Tibial nerve (tissue), 4 donors: Measurements from ENCODE around the gene CDCP2. TPM values are rescaled to one million over a fixed set of nuclear protein-coding genes. Genes with fewer than 3 reads are reported as not detected.

ENCODE experiments used
- DNase-seq, 2 donors: peaks; one replicate each; pipeline ENCODE4 v3.0.0-alpha.2; 2019; ENCODE audit warnings: low spot score in 2 of 2
- H3K27ac ChIP-seq, 4 donors: fragments of 200-600 bp; sonication (generic) in 3 of 4; one replicate each; pipeline ENCODE4 v1.5.1; 2017 to 2019; ENCODE audit warnings: mild to moderate bottlenecking in 1 of 4
- H3K27me3 ChIP-seq, 2 donors: fragments of 200-600 bp; sonication (generic) in 1 of 2; one replicate each; pipeline versions ENCODE4 v1.5.1 to v1.6.0; 2017 to 2019
- H3K36me3 ChIP-seq, 3 donors: fragments of 200-600 bp; sonication (generic); one replicate each; pipeline ENCODE4 v1.5.1; 2018 to 2019
- H3K4me1 ChIP-seq, 4 donors: fragments of 200-600 bp; sonication (generic) in 3 of 4; one replicate each; pipeline ENCODE4 v1.5.1; 2017 to 2019
- H3K4me3 ChIP-seq, 4 donors: fragments of 200-600 bp; sonication (generic) in 3 of 4; one replicate each; pipeline ENCODE4 v1.5.1; 2017 to 2019; ENCODE audit warnings: mild to moderate bottlenecking in 1 of 4, moderate library complexity in 1 of 4
- H3K9me3 ChIP-seq, 4 donors: fragments of 200-600 bp; sonication (generic) in 3 of 4; one replicate each; pipeline ENCODE4 v1.5.1; 2017 to 2019
- CTCF ChIP-seq, 5 experiments: fragments of 200-600 bp in 3 of 5; fragments of 450-650 bp in 2 of 5; sonication (generic) in 3 of 5; IDR thresholded peaks; one replicate each; pipeline ENCODE4 v1.5.1; 2016 to 2019; ENCODE audit warnings: antibody characterized with exemption in 5 of 5, mild to moderate bottlenecking in 3 of 5, moderate library complexity in 2 of 5
- EP300 ChIP-seq, 2 donors: sonication (generic); formaldehyde crosslinking; IDR thresholded peaks; one replicate each; pipeline ENCODE4 v1.6.1; 2017; ENCODE audit warnings: antibody characterized with exemption in 2 of 2, mild to moderate bottlenecking in 1 of 2
- POLR2A ChIP-seq, 2 donors: fragments of 450-650 bp; IDR thresholded peaks; one replicate each; pipeline ENCODE4 v1.6.1; 2017; ENCODE audit warnings: antibody characterized with exemption in 2 of 2, mild to moderate bottlenecking in 2 of 2, moderate library complexity in 2 of 2
- WGBS, 2 donors: methylation state at CpG; one replicate each; pipeline ENCODE4 v1.1.5; 2018; 5-methylcytosine and 5-hydroxymethylcytosine counted together
- total RNA-seq, 4 donors: library from RNA; depleted of rRNA; stranded (reverse); fragments of >200 nt; gene quantifications; one replicate each; pipeline ENCODE4 v1.1.0, GENCODE V29; 2016

The CDCP2 gene
- total RNA-seq, 4 donors from 2014 or later, result 0.30 to 0.44 TPM; not detected in 2

GRCh38 chr1:54138994-54139393, 13.8 kb downstream of the CDCP2 start:
- TF ChIP-seq POLR2A (IDR thresholded peaks at IDR 0.05) (no peak), EP300 (IDR thresholded peaks at IDR 0.05) (no peak), CTCF (IDR thresholded peaks at IDR 0.05) (no peak)
- no peaks in the 10 kb centered on the region for H3K36me3 ChIP-seq
- H3K27me3 ChIP-seq, result no peaks in the 10 kb centered on the region
- peaks cover 0 to 3% (median 0%) of the 10 kb centered on the region in 4 donors for H3K4me1 ChIP-seq
- no peak overlapping the region for H3K4me3 ChIP-seq
- no peak overlapping the region for H3K27ac ChIP-seq
- H3K9me3 ChIP-seq, result no peaks in the 10 kb centered on the region
- WGBS, 2 donors, result 100% methylated on average over 1 of the region's 1 CpG
- no peak for DNase-seq

DNA sequence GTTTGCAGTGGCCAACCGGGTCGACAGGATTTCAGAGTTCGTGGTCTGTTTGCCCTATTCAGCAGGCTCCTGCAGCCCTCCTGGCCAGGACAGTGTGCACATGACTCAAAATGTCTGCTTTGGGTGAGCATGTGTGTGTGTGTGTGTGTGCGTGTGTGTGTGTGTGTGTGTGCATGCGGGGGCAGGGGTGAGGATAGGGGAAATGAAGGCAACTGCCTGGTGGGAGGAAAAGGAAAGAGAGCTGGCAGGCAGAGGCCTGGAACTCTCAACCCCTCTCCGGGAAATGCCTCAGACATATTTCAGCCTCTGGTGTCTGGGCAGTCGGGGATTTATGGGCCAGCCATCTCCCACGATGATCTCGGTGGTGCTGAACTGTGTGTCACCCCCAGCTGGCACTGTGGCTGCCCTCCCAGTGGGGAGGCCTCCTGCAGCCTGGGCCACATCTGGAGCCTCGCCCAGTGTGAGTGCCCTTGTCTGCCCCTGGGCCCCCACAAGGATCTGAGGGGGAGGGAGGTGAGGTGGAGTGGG, 15.2 kb downstream of the CDCP2 start:
- Histone ChIP-seq H3K27ac (no peak overlapping the region), H3K36me3 (no peaks in the 10 kb centered on the region), H3K9me3 (no peaks in the 10 kb centered on the region), H3K4me1 (peaks cover 0 to 3% (median 0%) of the 10 kb centered on the region in 4 donors), H3K27me3 (no peaks in the 10 kb centered on the region), H3K4me3 (no peak overlapping the region)
- WGBS, 2 donors, result 25 to 29% methylated on average over 10 of the region's 10 CpGs
- no peak for DNase-seq
- TF ChIP-seq POLR2A (IDR thresholded peaks at IDR 0.05) (no peak), EP300 (IDR thresholded peaks at IDR 0.05) (no peak), CTCF (IDR thresholded peaks at IDR 0.05) (no peak)

- Histone ChIP-seq H3K4me1 (peaks cover 0 to 3% (median 0%) of the 10 kb centered on the region in 4 donors), H3K36me3 (no peaks in the 10 kb centered on the region), H3K27me3 (no peaks in the 10 kb centered on the region), H3K4me3 (no peak overlapping the region), H3K27ac (no peak overlapping the region), H3K9me3 (no peaks in the 10 kb centered on the region)
- no peak for TF ChIP-seq CTCF (IDR thresholded peaks at IDR 0.05)
- TF ChIP-seq EP300 (IDR thresholded peaks at IDR 0.05), result no peak
- no peak for DNase-seq
- WGBS, 2 donors, result 63 to 75% methylated on average over 7 of the region's 7 CpGs
Measured at GRCh38 chr1:54136963-54137533, 15.8 kb downstream of the CDCP2 start.

DNA sequence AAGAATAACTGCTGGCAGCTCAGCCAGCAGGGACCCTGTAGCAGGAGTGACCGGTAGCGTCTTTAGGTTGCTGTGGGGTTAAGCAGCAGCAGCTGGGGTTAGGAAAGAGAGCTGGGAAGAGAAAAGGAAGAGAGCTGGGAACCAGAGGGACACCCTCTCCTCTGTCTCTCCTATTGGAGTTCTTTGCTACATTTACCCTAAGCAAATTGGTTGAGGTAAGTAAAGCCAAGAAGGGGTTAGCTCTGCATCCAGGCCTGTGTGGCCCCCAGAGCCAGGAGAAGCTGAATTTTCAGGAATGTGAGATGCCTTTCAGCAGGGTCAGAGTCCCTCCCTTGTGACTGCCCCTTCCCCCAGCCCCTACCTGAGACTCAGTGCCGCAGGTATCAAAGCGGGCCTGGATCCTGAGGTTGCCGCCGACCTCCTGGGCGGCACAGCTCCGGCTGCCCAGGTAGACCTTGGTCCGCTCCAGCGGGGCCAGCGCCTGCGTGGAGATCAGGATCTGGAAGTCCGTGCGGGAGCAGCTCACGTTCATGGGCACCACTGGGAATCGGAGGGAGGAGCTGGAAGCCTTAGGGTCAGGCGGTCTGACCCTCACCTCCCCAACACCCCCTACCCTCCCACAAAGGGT, 16.4 kb downstream of the CDCP2 start:
- H3K27me3 ChIP-seq, result no peaks in the 10 kb centered on the region
- no peak overlapping the region for H3K27ac ChIP-seq
- peaks cover 0 to 3% (median 0%) of the 10 kb centered on the region in 4 donors for H3K4me1 ChIP-seq
- DNase-seq, result no peak
- no peak overlapping the region for H3K4me3 ChIP-seq
- no peaks in the 10 kb centered on the region for H3K36me3 ChIP-seq
- H3K9me3 ChIP-seq, result no peaks in the 10 kb centered on the region
- no peak for TF ChIP-seq CTCF (IDR thresholded peaks at IDR 0.05)
- no peak for TF ChIP-seq POLR2A (IDR thresholded peaks at IDR 0.05)
- TF ChIP-seq EP300 (IDR thresholded peaks at IDR 0.05), result no peak
- 77 to 87% methylated on average over 5 to 11 of the region's 17 CpGs for WGBS, 2 donors

GRCh38 chr1:54135436-54136120, 17.2 kb downstream of the CDCP2 start:
- no peak overlapping the region for H3K4me3 ChIP-seq
- no peaks in the 10 kb centered on the region for H3K36me3 ChIP-seq
- H3K27me3 ChIP-seq, result no peaks in the 10 kb centered on the region
- no peak overlapping the region for H3K27ac ChIP-seq
- TF ChIP-seq CTCF (IDR thresholded peaks at IDR 0.05) (no peak), EP300 (IDR thresholded peaks at IDR 0.05) (no peak), POLR2A (IDR thresholded peaks at IDR 0.05) (no peak)
- peaks cover 0 to 3% (median 0%) of the 10 kb centered on the region in 4 donors for H3K4me1 ChIP-seq
- no peaks in the 10 kb centered on the region for H3K9me3 ChIP-seq
- WGBS, 2 donors, result 55 to 62% methylated on average over 5 of the region's 5 CpGs
- DNase-seq, result no peak
